K562 (cell line): ENCODE data around the gene ANKZF1. TPM values are rescaled to one million over a fixed set of nuclear protein-coding genes. Genes with fewer than 3 reads are reported as not detected.

Source experiments
- ZBED1 ChIP-seq: IDR thresholded peaks from 2 replicates; pipeline ENCODE4 v1.6.1; 2014
- ZBTB33 ChIP-seq: sonication (generic); formaldehyde crosslinking; IDR thresholded peaks from 2 replicates; pipeline ENCODE4 v1.8.1; 2023; ENCODE audit warnings: mild to moderate bottlenecking, missing genetic modification reagents
- ZBTB7A ChIP-seq: IDR thresholded peaks from 2 replicates; pipeline ENCODE4 v1.6.1; 2011; ENCODE audit warnings: low read depth, mild to moderate bottlenecking, low read length, moderate library complexity, borderline replicate concordance; ENCODE audit not compliant: control insufficient read depth
- ZNF277 ChIP-seq: fragments of 250-450 bp; sonication (Bioruptor Pico); IDR thresholded peaks from 2 replicates; pipeline ENCODE4 v1.8.0; 2022; ENCODE audit warnings: inconsistent platforms, mild to moderate bottlenecking, moderate library complexity, borderline replicate concordance
- polyA plus RNA-seq, 8 experiments: library from polyadenylated mRNA; depleted of rRNA in 4 of 8; stranded (reverse) in 5 of 8; unstranded in 3 of 8; fragments of >200 nt; fragmentation: Nextera tagmentation in 2 of 8; fragmentation: Illumina TruSeq in 1 of 8; extraction: Ambion mirVana in 2 of 8; extraction: Trizol in 1 of 8; gene quantifications; 2 replicates each; pipeline versions ENCODE4 v1.2.1 to v1.2.3, GENCODE V29; 2011 to 2014; ENCODE audit warnings: inconsistent platforms in 1 of 8, missing spikeins in 1 of 8
- total RNA-seq, 7 experiments: library from RNA; depleted of rRNA in 6 of 7; stranded (reverse); fragments of >200 nt in 6 of 7; fragmentation: Illumina TruSeq in 2 of 7; extraction: Trizol in 2 of 7; gene quantifications; 2 replicates each; pipeline versions ENCODE4 v1.2.1 to v1.2.3, GENCODE V29; 2011 to 2021; ENCODE audit warnings: low replicate concordance in 1 of 7

The ANKZF1 gene
- total and polyA plus RNA-seq, 9 of the 15 experiments (the other 6 are each of a cell fraction or from before 2014, with no cell fraction given) = 3.1 to 60.6 (median 31.0) TPM

DNA sequence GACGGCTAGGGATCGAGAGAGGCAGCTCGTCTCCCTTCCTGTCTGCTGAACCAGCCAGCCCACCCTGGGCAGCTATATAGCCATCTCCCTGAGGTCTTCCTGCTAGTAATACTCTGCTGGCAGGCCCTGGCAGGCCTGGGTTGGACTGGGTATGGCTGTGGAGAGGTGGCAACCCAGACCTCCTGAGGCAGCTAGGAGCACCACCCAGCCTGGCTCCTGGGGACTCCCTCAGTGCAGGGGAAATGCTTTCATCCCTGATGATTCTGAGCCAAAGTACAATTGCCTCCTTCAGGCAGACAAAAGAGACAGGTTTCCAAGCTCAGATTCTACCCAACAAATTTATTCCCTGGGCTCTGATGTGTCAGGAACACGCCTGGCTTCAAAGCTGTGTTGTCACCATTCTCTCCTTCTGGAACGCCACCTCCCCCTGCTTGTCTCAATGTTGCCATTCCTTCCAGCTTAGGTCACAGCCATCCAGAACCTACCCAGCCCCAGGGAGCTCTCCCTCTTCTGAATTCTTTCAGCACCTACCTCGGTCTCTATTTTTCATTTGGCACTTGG lies 44.8 kb downstream of the ANKZF1 start (continued):
- TF ChIP-seq ZNF277 (CRISPR knock-in tag) (no peak), ZBTB7A (no peak), ZBED1 (no peak), ZBTB33 (CRISPR knock-in tag) (no peak)
